Measurements from ENCODE around the gene TP53I3. TPM values are rescaled to one million over a fixed set of nuclear protein-coding genes. Genes with fewer than 3 reads are reported as not detected.

The TP53I3 gene
- total and polyA plus RNA-seq, 2 of the 4 experiments (the other 2 are of a cell fraction) = 25.5 to 42.2 TPM

DNA sequence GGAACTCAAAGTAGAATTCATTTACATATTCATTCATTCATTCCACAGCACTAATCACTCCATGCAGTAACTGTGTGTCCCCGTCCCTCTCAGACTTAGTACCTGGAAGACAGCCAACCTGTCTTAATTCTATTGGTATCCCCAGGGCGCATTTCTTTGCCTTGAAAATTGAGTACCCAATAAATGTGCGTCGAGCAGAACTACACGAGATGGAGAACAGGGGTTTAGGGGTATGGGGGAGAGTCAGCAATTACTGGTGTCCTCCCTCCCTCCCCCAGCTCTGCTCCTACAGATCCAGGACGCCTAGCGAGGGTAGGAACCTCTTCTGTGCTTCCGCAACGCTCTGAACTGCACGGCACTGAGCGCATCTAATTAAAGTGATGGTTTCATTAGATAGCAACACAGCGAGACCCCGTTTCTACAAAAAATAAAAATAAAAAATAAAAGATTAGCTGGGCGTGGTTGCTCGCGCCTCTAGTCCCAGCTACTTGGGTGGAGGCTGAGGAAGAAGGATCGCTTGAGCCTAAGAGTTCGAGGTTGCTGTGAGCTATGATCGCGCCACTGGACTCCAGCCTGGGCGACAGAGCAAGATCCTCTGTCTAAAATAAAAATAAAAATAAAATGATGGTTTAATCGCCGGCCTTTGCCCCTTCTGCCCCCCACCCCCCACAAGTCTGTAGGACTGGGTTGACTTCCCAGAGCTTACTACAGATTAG, 35.7 kb downstream of the TP53I3 start (continued):
- TF ChIP-seq, protein P1, sequence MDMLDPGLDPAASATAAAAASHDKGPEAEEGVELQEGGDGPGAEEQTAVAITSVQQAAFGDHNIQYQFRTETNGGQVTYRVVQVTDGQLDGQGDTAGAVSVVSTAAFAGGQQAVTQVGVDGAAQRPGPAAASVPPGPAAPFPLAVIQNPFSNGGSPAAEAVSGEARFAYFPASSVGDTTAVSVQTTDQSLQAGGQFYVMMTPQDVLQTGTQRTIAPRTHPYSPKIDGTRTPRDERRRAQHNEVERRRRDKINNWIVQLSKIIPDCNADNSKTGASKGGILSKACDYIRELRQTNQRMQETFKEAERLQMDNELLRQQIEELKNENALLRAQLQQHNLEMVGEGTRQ (IDR thresholded peaks at IDR 0.05; ENCODE audit: low read depth, low read length) = no peak

DNA sequence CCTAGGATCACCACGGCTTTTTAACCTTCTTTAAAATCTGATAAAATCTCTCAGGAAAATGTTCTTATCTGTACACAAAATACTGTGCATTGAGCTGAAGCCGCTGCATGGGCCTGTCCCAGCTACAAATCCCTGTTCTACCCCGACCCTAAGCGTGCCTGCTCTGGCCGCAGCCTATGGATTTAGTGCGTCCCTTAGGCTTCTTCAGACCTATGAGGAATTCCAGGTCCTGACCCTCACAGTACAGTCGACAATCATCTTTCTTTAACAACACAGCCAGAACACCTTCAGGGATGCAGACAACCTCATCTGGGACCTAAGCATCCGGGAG, 37.0 kb downstream of the TP53I3 start:
- Histone ChIP-seq H3K4me1 (ENCODE audit: control insufficient read depth, insufficient read depth, low read length) (no peaks in the 10 kb centered on the region), H3K9me1 (ENCODE audit: insufficient read depth, low read length) (peaks cover 8% of the 10 kb centered on the region), H4K8ac (ENCODE audit: low read depth in 2 of 2, low read length in 2 of 2) (peak overlapping the region; percentile 94 to 97), H3K27me3 (ENCODE audit: control insufficient read depth, insufficient read depth, low read length) (no peaks in the 10 kb centered on the region), H3K79me1 (ENCODE audit: low read depth in 1 of 2, low read length in 2 of 2) (peaks cover 11 to 21% of the 10 kb centered on the region in 2 experiments; a peak in 3 of 4 replicates), H2BK120ac (ENCODE audit: low read depth, low read length) (peak overlapping the region; percentile 35; the same call in 1 of the 2 replicates), H3K9ac (ENCODE audit: low read depth, low read length) (no peak overlapping the region), H3K4me3 (ENCODE audit: insufficient read depth, low read depth, low read length) (no peak overlapping the region), H3K4me2 (ENCODE audit: low read depth, low read length) (peak overlapping the region; percentile 33), H2BK15ac (ENCODE audit: low read depth, low read length) (peak overlapping the region; percentile 56; the same call in 2 of the 3 replicates), H3K4ac (ENCODE audit: low read depth, low read length) (peak overlapping the region; percentile 84), H4K20me1 (ENCODE audit: insufficient read depth, low read length) (no peaks in the 10 kb centered on the region), H2AFZ (replicated peaks; ENCODE audit: low read length, poor library complexity) (peak overlapping the region; percentile 97), H2BK20ac (ENCODE audit: low read depth, low read length) (no peak overlapping the region), H2AK9ac (replicated peaks; ENCODE audit: low read depth, low read length, poor library complexity) (peak overlapping the region; percentile 60), H3K36me3 (ENCODE audit: control insufficient read depth, insufficient read depth, low read length) (no peaks in the 10 kb centered on the region), H4K91ac (ENCODE audit: insufficient read depth, low read depth, low read length) (peak overlapping the region; percentile 15; the same call in 1 of the 2 replicates), H2BK5ac (ENCODE audit: low read depth, low read length, poor library complexity, severe bottlenecking) (no peak overlapping the region), H3K56ac (ENCODE audit: extremely low read depth, insufficient read depth, low read length) (peak overlapping the region; percentile 9; the same call in 1 of the 2 replicates), H3K18ac (ENCODE audit: low read depth, low read length) (no peak overlapping the region), H3K27ac (ENCODE audit: insufficient read depth, low read length) (no peak overlapping the region), H3K14ac (replicated peaks; ENCODE audit: low read depth, low read length) (peak overlapping the region; percentile 70; the same call in 1 of the 2 replicates), H3K9me3 (ENCODE audit: control insufficient read depth, insufficient read depth, low read length) (no peaks in the 10 kb centered on the region), H2AK5ac (ENCODE audit: low read depth, low read length) (peak overlapping the region; percentile 66), H3K23ac (ENCODE audit: low read depth, low read length) (no peak overlapping the region), H4K5ac (ENCODE audit: low read depth, low read length) (peak overlapping the region; percentile 72)
- ChIA-PET POLR2A (ENCODE audit: unreplicated experiment) (interaction anchor here (0.6 to 1.5 kb wide), 3 partner anchors 10 to 60 kb away, joined by 3 to 6 read pairs (median 5); no protein-coding TSS in a partner anchor), CTCF (interaction anchor here (0.6 to 1.1 kb wide), 3 partner anchors 12 to 63 kb away, joined by 3 to 4 read pairs (median 4); no protein-coding TSS in a partner anchor)
- in situ Hi-C loops (cut with MboI; ENCODE audit: low sequenced_read_pairs) = no loop called here
- ATAC-seq (ENCODE audit: low read depth) (no peak), DNase-seq (no peak)
- dilution Hi-C loops (cut with HindIII; ENCODE audit: low sequenced_read_pairs, unreplicated experiment) = no loop called here
- intact Hi-C loops (cut with micrococcal nuclease) = loop anchor here (10.0 kb wide), 1 partner anchor 103 kb away; the partner anchor contains the start of gene UBXN2A
- WGBS, 2 experiments (ENCODE audit: extremely low coverage in 2 of 2, insufficient read length in 1 of 2) = 41% methylated on average over 4 of the region's 8 CpGs; no CpG with 5 or more reads in 1 of the 2 experiments
- BruUV-seq (replicated peaks) = no TSS peak
- TF ChIP-seq SMC3 (IDR thresholded peaks at IDR 0.05; ENCODE audit: low read depth, low read length) = no peak
- TF ChIP-seq MXI1 (IDR thresholded peaks at IDR 0.05; ENCODE audit: borderline replicate concordance, low read depth, low read length) = no peak
- no peak for TF ChIP-seq RAD21 (IDR thresholded peaks at IDR 0.05; ENCODE audit: low read length)
- TF ChIP-seq FOS (IDR thresholded peaks at IDR 0.05; ENCODE audit: low read depth, low read length) = no peak
- TF ChIP-seq, protein P2, sequence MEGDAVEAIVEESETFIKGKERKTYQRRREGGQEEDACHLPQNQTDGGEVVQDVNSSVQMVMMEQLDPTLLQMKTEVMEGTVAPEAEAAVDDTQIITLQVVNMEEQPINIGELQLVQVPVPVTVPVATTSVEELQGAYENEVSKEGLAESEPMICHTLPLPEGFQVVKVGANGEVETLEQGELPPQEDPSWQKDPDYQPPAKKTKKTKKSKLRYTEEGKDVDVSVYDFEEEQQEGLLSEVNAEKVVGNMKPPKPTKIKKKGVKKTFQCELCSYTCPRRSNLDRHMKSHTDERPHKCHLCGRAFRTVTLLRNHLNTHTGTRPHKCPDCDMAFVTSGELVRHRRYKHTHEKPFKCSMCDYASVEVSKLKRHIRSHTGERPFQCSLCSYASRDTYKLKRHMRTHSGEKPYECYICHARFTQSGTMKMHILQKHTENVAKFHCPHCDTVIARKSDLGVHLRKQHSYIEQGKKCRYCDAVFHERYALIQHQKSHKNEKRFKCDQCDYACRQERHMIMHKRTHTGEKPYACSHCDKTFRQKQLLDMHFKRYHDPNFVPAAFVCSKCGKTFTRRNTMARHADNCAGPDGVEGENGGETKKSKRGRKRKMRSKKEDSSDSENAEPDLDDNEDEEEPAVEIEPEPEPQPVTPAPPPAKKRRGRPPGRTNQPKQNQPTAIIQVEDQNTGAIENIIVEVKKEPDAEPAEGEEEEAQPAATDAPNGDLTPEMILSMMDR (conservative IDR thresholded peaks at IDR 0.05; ENCODE audit: low read depth, low read length) = no peak
- no peak for TF ChIP-seq MAZ (IDR thresholded peaks at IDR 0.05; ENCODE audit: borderline replicate concordance, low read depth, low read length)
- no peak for TF ChIP-seq RFX5 (IDR thresholded peaks at IDR 0.05; ENCODE audit: low read depth, low read length)
- TF ChIP-seq, protein P1 (IDR thresholded peaks at IDR 0.05; ENCODE audit: low read depth, low read length) = no peak
- TF ChIP-seq CHD1 (IDR thresholded peaks at IDR 0.05; ENCODE audit: low read depth, low read length) = no peak
- TF ChIP-seq CEBPB (IDR thresholded peaks at IDR 0.05; ENCODE audit: low read depth, low read length) = no peak
